Dermis microvascular lymphatic vessel endothelial cell (primary cell): ENCODE measurements around the gene PRKCA. TPM values are rescaled to one million over a fixed set of nuclear protein-coding genes. Genes with fewer than 3 reads are reported as not detected.

Experiments
- DNase-seq, 2 donors: peaks; one replicate each; pipeline versions ENCODE4 v3.0.0 to v3.0.0-alpha.2; 2010; ENCODE audit warnings: low read depth in 2 of 2
- total RNA-seq: library from RNA; depleted of rRNA; stranded (reverse); fragments of >200 nt; gene quantifications from 2 replicates; pipeline ENCODE4 v1.2.1, GENCODE V29; 2014

Gene PRKCA
- total RNA-seq, 1 donor from 2014 or later = 3.6 TPM

GRCh38 chr17:66789093-66789492 is 486.7 kb downstream of the PRKCA start:
- DNase-seq = no peak

GRCh38 chr17:66789961-66790437 is 487.6 kb downstream of the PRKCA start:
- no peak for DNase-seq

GRCh38 chr17:66790501-66791061 is 488.2 kb downstream of the PRKCA start:
- DNase-seq = no peak

- DNase-seq = no peak
Observed at GRCh38 chr17:66791347-66791746, 488.9 kb downstream of the PRKCA start.

GRCh38 chr17:66793814-66794213 is 491.4 kb downstream of the PRKCA start:
- DNase-seq = no peak

- no peak for DNase-seq
Observed at GRCh38 chr17:66795486-66795885, 493.1 kb downstream of the PRKCA start.

GRCh38 chr17:66799849-66800537 is 497.6 kb downstream of the PRKCA start:
- DNase-seq = no peak

- DNase-seq = no peak
Observed at GRCh38 chr17:66803474-66803951, 501.1 kb downstream of the PRKCA start.

- DNase-seq = peak; percentile 45 to 48
Observed at GRCh38 chr17:66805567-66805966, 503.2 kb downstream of the PRKCA start.

- DNase-seq = peak in 1 of 2 donors; percentile 18
Observed at GRCh38 chr17:66807182-66807581, 504.8 kb downstream of the PRKCA start.

- no peak for DNase-seq
Observed at GRCh38 chr17:66809408-66809807, 507.0 kb downstream of the PRKCA start.

GRCh38 chr17:66810951-66811682 is 508.7 kb downstream of the PRKCA start:
- DNase-seq = no peak

- no peak for DNase-seq
Observed at GRCh38 chr17:66811683-66812054, 509.3 kb downstream of the PRKCA start.

- DNase-seq = no peak
Observed at GRCh38 chr17:66812571-66812970, 510.2 kb downstream of the PRKCA start.

- no peak for DNase-seq
Observed at GRCh38 chr17:66813296-66813695, 510.9 kb downstream of the PRKCA start.

- no peak for DNase-seq
Observed at GRCh38 chr17:66814026-66814425, 511.6 kb downstream of the PRKCA start.

- no peak for DNase-seq
Observed at GRCh38 chr17:66814570-66814969, 512.2 kb downstream of the PRKCA start.

- no peak for DNase-seq
Observed at GRCh38 chr17:66817750-66818149, 515.3 kb downstream of the PRKCA start.

GRCh38 chr17:66819466-66819865 is 517.1 kb downstream of the PRKCA start:
- no peak for DNase-seq

- DNase-seq = no peak
Observed at GRCh38 chr17:66822009-66822408, 519.6 kb downstream of the PRKCA start.

- no peak for DNase-seq
Observed at GRCh38 chr17:66826856-66827255, 524.4 kb downstream of the PRKCA start.

GRCh38 chr17:66829386-66829864 is 527.0 kb downstream of the PRKCA start:
- peak; percentile 25 to 71 for DNase-seq
